Measurements from ENCODE around the gene MYO18B. TPM values are rescaled to one million over a fixed set of nuclear protein-coding genes. Genes with fewer than 3 reads are reported as not detected.

MYO18B gene
- total and polyA plus RNA-seq, 2 donors (not counting 3 experiments of a cell fraction or from before 2014, with no cell fraction given) = 0.01 TPM; not detected in 1

- H3K79me2 ChIP-seq (ENCODE audit: control insufficient read depth, insufficient read depth, low read length) = no peaks in the 10 kb centered on the region
- dilution Hi-C loops (cut with MboI; ENCODE audit: extremely low pct_ligation_motif_present, low sequenced_read_pairs) = no loop called here
- H3K36me3 ChIP-seq (ENCODE audit: control insufficient read depth in 2 of 2, extremely low read depth in 1 of 2, insufficient read depth in 2 of 2, low read length in 2 of 2) = no peaks in the 10 kb centered on the region
These were observed 313.7 kb downstream of the MYO18B start for GRCh38 chr22:26055693-26056092.

More at GRCh38 chr22:26055693-26056092, 313.7 kb downstream of the MYO18B start:
- Histone ChIP-seq H3K27me3 (ENCODE audit: control insufficient read depth in 2 of 2, insufficient read depth in 2 of 2, low read length in 2 of 2) (no peaks in the 10 kb centered on the region), H3K9me1 (replicated peaks; ENCODE audit: control insufficient read depth, extremely low read depth, insufficient read depth, low read length) (no peaks in the 10 kb centered on the region), H3K27ac (ENCODE audit: insufficient read depth, low read depth, low read length) (no peak overlapping the region), H3K9me3 (replicated peaks; ENCODE audit: control insufficient read depth, insufficient read depth, low read length) (no peaks in the 10 kb centered on the region), H2AFZ (ENCODE audit: low read depth, low read length) (no peak overlapping the region), H4K20me1 (replicated peaks; ENCODE audit: control insufficient read depth, extremely low read depth, insufficient read depth, low read length) (no peaks in the 10 kb centered on the region), H3K4me3 (replicated peaks in 1 of 3; ENCODE audit: insufficient read depth in 1 of 3, low read depth in 1 of 3, low read length in 3 of 3) (no peak overlapping the region), H3K4me1 (ENCODE audit: control insufficient read depth, extremely low read depth, insufficient read depth, low read length) (no peaks in the 10 kb centered on the region), H3K4me2 (ENCODE audit: insufficient read depth, low read length) (no peak overlapping the region), H3K9ac (replicated peaks; ENCODE audit: extremely low read depth, insufficient read depth, low read length) (no peak overlapping the region)
- DNase-seq (ENCODE audit: low read depth, low spot score) = no peak
- no TSS peak for BruUV-seq (replicated peaks)
- POLR2A ChIA-PET = no interaction called here
- no peak for FAIRE-seq
- intact Hi-C loops (cut with micrococcal nuclease) = no loop called here
- CTCF ChIA-PET = no interaction called here
- TF ChIP-seq, protein P1, sequence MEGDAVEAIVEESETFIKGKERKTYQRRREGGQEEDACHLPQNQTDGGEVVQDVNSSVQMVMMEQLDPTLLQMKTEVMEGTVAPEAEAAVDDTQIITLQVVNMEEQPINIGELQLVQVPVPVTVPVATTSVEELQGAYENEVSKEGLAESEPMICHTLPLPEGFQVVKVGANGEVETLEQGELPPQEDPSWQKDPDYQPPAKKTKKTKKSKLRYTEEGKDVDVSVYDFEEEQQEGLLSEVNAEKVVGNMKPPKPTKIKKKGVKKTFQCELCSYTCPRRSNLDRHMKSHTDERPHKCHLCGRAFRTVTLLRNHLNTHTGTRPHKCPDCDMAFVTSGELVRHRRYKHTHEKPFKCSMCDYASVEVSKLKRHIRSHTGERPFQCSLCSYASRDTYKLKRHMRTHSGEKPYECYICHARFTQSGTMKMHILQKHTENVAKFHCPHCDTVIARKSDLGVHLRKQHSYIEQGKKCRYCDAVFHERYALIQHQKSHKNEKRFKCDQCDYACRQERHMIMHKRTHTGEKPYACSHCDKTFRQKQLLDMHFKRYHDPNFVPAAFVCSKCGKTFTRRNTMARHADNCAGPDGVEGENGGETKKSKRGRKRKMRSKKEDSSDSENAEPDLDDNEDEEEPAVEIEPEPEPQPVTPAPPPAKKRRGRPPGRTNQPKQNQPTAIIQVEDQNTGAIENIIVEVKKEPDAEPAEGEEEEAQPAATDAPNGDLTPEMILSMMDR (IDR thresholded peaks at IDR 0.05; ENCODE audit: extremely low read depth in 1 of 2, insufficient read depth in 1 of 2, low read depth in 1 of 2, low read length in 2 of 2) = no peak
- TF ChIP-seq FOS (IDR thresholded peaks at IDR 0.05; ENCODE audit: borderline replicate concordance, insufficient read depth, low read length) = no peak
- no peak for TF ChIP-seq EZH2 (IDR thresholded peaks at IDR 0.05; ENCODE audit: borderline replicate concordance, low read depth, low read length, severe bottlenecking)
- no peak for TF ChIP-seq GATA2 (IDR thresholded peaks at IDR 0.05; ENCODE audit: insufficient read depth, insufficient read length, low read depth, low read length)
- TF ChIP-seq JUN (IDR thresholded peaks at IDR 0.05; ENCODE audit: borderline replicate concordance, insufficient read depth, insufficient read length, low read depth) = no peak
- no peak for TF ChIP-seq POLR2A (IDR thresholded peaks at IDR 0.05; ENCODE audit: low read depth, low read length)
- no peak for TF ChIP-seq POLR2AphosphoS5 (IDR thresholded peaks at IDR 0.05; ENCODE audit: insufficient read depth, low read depth, low read length)
- TF ChIP-seq, protein P2, sequence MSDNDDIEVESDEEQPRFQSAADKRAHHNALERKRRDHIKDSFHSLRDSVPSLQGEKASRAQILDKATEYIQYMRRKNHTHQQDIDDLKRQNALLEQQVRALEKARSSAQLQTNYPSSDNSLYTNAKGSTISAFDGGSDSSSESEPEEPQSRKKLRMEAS (IDR thresholded peaks at IDR 0.05; ENCODE audit: insufficient read depth, insufficient read length) = no peak
- no peak for TF ChIP-seq MYC (IDR thresholded peaks at IDR 0.05; ENCODE audit: low read depth, low read length)

All from endothelial cell of umbilical vein (primary cell).